HL-60 (cell line): ENCODE data around the gene ALPK1.
"Not testable (repeated sequence)": the region's sequence is repeated elsewhere in the genome, so short reads cannot be mapped to it uniquely, and the experiment has no call there.

Source experiments
- DNase-seq, 2 experiments: peaks; one replicate each; pipeline ENCODE4 v3.0.0-alpha.2; 2010 to 2020; ENCODE audit warnings: low read depth in 1 of 2, low spot score in 1 of 2
- H3K27ac ChIP-seq: fragments of 250-450 bp; sonication (Bioruptor Pico); replicated peaks from 2 replicates; pipeline ENCODE4 v1.5.1; 2020; ENCODE audit warnings: mild to moderate bottlenecking, moderate library complexity
- H3K27me3 ChIP-seq: fragments of 250-450 bp; sonication (Bioruptor Pico); 2 replicates; pipeline ENCODE4 v1.5.1; 2021; ENCODE audit warnings: mild to moderate bottlenecking, moderate library complexity; ENCODE audit not compliant: insufficient read depth, poor library complexity, severe bottlenecking
- H3K4me3 ChIP-seq: replicated peaks from 2 replicates; pipeline ENCODE4 v1.5.1; 2011; ENCODE audit warnings: mild to moderate bottlenecking, control low read depth, low read length; ENCODE audit not compliant: insufficient read depth
- CTCF ChIP-seq: IDR thresholded peaks from one replicate; pipeline ENCODE4 v1.5.1; 2011; ENCODE audit warnings: low read length, control low read depth, inconsistent platforms; ENCODE audit not compliant: insufficient read depth
- GABPA ChIP-seq: IDR thresholded peaks from 2 replicates; pipeline ENCODE4 v1.6.1; 2012; ENCODE audit warnings: low read depth
- POLR2AphosphoS5 ChIP-seq: IDR thresholded peaks from 2 replicates; pipeline ENCODE4 v1.6.1; 2012; ENCODE audit warnings: low read depth
- REST ChIP-seq: IDR thresholded peaks from 2 replicates; pipeline ENCODE4 v1.6.1; 2012; ENCODE audit warnings: low read depth; ENCODE audit not compliant: insufficient replicate concordance
- SPI1 ChIP-seq: IDR thresholded peaks from 2 replicates; pipeline ENCODE4 v1.6.1; 2012; ENCODE audit warnings: low read depth, mild to moderate bottlenecking, borderline replicate concordance

The ALPK1 gene

GRCh38 chr4:112426416-112426815 is 129.2 kb downstream of the ALPK1 start:
- H3K4me3 ChIP-seq = no peak overlapping the region
- TF ChIP-seq SPI1 (no peak), GABPA (no peak), POLR2AphosphoS5 (no peak), REST (no peak), CTCF (no peak)
- no peak for DNase-seq
- no peaks in the 10 kb centered on the region for H3K27me3 ChIP-seq
- no peak overlapping the region for H3K27ac ChIP-seq

DNA sequence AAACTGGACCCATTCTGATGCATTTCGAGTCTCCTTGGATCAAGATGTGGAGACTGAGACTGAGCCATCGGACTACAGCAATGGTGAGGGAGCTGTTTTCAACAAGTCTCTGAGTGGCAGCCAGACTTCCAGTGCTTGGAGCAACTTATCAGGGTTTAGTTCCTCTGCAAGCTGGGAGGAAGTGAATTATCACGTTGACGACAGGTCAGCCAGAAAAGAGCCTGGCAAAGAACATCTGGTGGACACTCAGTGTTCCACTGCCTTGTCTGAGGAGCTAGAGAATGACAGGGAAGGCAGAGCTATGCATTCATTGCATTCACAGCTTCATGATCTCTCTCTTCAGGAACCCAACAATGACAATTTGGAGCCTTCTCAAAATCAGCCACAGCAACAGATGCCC is 134.0 kb downstream of the ALPK1 start:
- H3K27ac ChIP-seq = no peak overlapping the region
- H3K27me3 ChIP-seq = no peaks in the 10 kb centered on the region
- DNase-seq = no peak
- TF ChIP-seq REST = no peak
- no peak for TF ChIP-seq GABPA
- TF ChIP-seq POLR2AphosphoS5 = no peak
- TF ChIP-seq CTCF = no peak
- no peak for TF ChIP-seq SPI1
- H3K4me3 ChIP-seq = no peak overlapping the region

DNA sequence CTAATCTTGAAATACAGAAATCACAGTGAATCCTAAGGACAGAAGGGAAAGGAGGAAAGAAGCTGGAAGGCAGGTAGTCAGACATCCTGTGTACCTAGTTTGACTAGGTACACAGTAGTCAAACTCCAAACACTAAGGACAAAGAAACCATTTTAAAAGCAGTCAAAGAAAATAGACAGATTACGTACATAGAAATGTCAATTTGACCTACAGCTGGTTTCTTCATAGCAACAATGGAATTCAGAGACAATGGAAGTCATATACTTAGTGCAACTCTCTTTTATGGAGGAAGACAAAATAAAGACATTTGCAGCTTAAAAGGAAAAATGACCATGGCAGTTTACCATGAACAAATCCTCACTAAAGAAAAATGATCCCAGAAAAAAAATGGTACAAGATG is 139.8 kb downstream of the ALPK1 start:
- no peak overlapping the region for H3K27ac ChIP-seq
- DNase-seq = no peak
- H3K27me3 ChIP-seq = no peaks in the 10 kb centered on the region
- TF ChIP-seq SPI1 = no peak
- TF ChIP-seq GABPA = no peak
- TF ChIP-seq POLR2AphosphoS5 = no peak
- TF ChIP-seq REST = no peak
- no peak for TF ChIP-seq CTCF
- H3K4me3 ChIP-seq = no peak overlapping the region

GRCh38 chr4:112442226-112442625 is 145.1 kb downstream of the ALPK1 start:
- not testable (repeated sequence) for DNase-seq, H3K27ac ChIP-seq, H3K4me3 ChIP-seq, H3K27me3 ChIP-seq
